ENCODE results near the gene HAUS1. TPM values are rescaled to one million over a fixed set of nuclear protein-coding genes. Genes with fewer than 3 reads are reported as not detected.

The HAUS1 gene
- polyA plus RNA-seq (2013) = 59.0 and 63.5 TPM in 2 replicates

DNA sequence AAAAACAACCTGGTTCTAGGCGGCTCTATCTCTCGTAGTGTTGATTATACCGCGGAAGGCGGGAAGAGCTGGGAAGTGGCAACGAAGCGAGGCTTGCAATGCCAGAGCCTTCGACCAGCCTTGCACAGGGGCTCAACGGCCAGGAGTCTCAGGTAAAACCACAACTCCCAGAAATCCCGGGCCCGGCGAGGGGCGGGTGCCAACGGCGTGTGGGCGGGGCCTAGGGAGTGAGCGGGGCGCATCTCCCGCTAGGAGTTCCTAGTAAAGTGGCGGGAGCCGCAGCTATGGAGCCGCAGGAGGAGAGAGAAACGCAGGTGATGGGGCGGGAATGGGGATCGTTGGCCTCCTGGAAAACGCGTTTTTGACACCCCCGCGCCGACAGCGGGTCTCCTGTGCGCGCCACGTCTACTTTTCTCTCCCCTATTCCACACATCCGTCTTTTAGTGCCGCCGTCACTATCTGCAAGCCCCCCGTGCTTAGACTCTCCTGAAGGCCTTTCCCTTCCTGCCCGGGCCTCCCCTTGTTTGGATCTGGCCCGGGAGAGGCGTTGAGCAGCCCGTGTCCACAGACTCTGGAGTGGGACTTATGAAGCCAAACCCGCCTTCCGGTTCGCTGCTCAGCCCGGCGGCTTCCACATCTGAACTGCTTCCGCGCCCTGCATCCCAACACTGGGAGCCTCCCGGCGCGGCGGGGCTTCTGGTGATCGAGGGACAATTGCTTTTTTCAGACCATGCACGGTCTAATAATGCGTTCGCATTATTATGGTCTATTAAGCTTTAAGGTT is at the start of gene HAUS1:
TSS of gene HAUS1 (plus strand) at position 258 of the 784 bp plus-strand sequence. CDS start at position 285, 27 bp downstream.
- peak within 1 kb of the TSS; percentile 70 for H4K91ac ChIP-seq (ENCODE audit: low read depth, low read length)

GRCh38 chr18:46054956-46055837 is 49.0 kb upstream of the HAUS1 start:
- WGBS (ENCODE audit: extremely low coverage, insufficient coverage, insufficient read length) = no CpG with 5 or more reads among the region's 6 CpGs

More for the DNA sequence above, at the start of gene HAUS1:
- Histone ChIP-seq H2BK120ac (ENCODE audit: insufficient read depth, low read length, poor library complexity) (peak within 1 kb of the TSS; percentile 64), H3K18ac (ENCODE audit: low read length) (peak within 1 kb of the TSS; percentile 72), H3K27ac (ENCODE audit: low read depth, low read length) (peak within 1 kb of the TSS; percentile 66), H3K79me1 (ENCODE audit: low read length) (peaks cover 3% of the 10 kb centered on the region), H3K9ac (ENCODE audit: low read length) (peak within 1 kb of the TSS; percentile 86), H3K9me3 (ENCODE audit: insufficient read depth, low read depth, low read length) (no peaks in the 10 kb centered on the region), H3K79me2 (ENCODE audit: control insufficient read depth, insufficient read depth, low read length, poor library complexity) (peaks cover 3% of the 10 kb centered on the region), H3K23ac (ENCODE audit: low read length) (no peak within 1 kb of the TSS), H3K14ac (ENCODE audit: low read length) (peak within 1 kb of the TSS; percentile 85), H4K12ac (ENCODE audit: low read depth, low read length) (peak within 1 kb of the TSS; percentile 96), H4K8ac (ENCODE audit: low read depth, low read length) (peak within 1 kb of the TSS; percentile 87), H2BK12ac (ENCODE audit: low read length) (no peak within 1 kb of the TSS), H3K4me1 (ENCODE audit: control insufficient read depth in 1 of 2, insufficient read depth in 2 of 2, low read length in 2 of 2) (no peaks in the 10 kb centered on the region), H2AK5ac (ENCODE audit: low read length) (no peak within 1 kb of the TSS), H3K4me3 (ENCODE audit: low read depth, low read length) (peak within 1 kb of the TSS; percentile 95), H3K4me2 (ENCODE audit: low read length) (peak within 1 kb of the TSS; percentile 67), H2BK5ac (ENCODE audit: low read depth, low read length, poor library complexity) (peak within 1 kb of the TSS; percentile 57), H3K36me3 (ENCODE audit: control insufficient read depth in 1 of 2, insufficient read depth in 2 of 2, low read length in 2 of 2) (peaks cover 3 to 7% of the 10 kb centered on the region in 2 experiments), H3K4ac (ENCODE audit: low read depth, low read length) (peak within 1 kb of the TSS; percentile 33), H3K27me3 (ENCODE audit: insufficient read depth, low read length) (no peaks in the 10 kb centered on the region), H2AFZ (ENCODE audit: insufficient read depth, low read length, poor library complexity) (peak within 1 kb of the TSS; percentile 97)
- peak; percentile 86 to 95 for DNase-seq
- no CpG with 5 or more reads among the region's 57 CpGs for WGBS (ENCODE audit: extremely low coverage, insufficient coverage, insufficient read length)

DNA sequence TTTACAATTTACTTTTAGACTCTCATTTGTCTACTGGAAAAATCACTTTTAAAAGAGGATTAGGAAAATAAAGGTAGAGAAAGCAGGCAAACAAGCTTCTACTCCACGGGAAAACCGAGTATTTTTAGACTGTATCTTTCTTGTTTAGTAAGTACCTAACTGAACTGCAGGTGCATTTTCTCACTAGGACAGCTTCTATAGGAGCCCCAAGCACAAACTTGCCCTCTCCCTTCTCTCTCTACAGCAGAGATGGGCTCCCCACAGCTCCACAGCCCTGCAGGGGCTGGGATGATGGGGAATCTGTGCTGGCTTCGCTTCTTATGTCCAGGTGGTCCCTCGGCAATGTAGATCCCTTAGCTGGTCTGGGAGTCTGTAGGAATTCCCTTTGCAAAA is 48.4 kb upstream of the HAUS1 start:
- Histone ChIP-seq H3K4me2 (ENCODE audit: low read length) (no peak overlapping the region), H3K79me2 (ENCODE audit: control insufficient read depth, insufficient read depth, low read length, poor library complexity) (peaks cover 2% of the 10 kb centered on the region), H3K79me1 (ENCODE audit: low read length) (no peaks in the 10 kb centered on the region), H2AK5ac (ENCODE audit: low read length) (no peak overlapping the region), H3K14ac (ENCODE audit: low read length) (no peak overlapping the region), H3K9me3 (ENCODE audit: insufficient read depth, low read depth, low read length) (no peaks in the 10 kb centered on the region), H2BK120ac (ENCODE audit: insufficient read depth, low read length, poor library complexity) (no peak overlapping the region), H2AFZ (ENCODE audit: insufficient read depth, low read length, poor library complexity) (no peak overlapping the region), H4K91ac (ENCODE audit: low read depth, low read length) (no peak overlapping the region), H2BK5ac (ENCODE audit: low read depth, low read length, poor library complexity) (no peak overlapping the region), H3K23ac (ENCODE audit: low read length) (no peak overlapping the region), H4K8ac (ENCODE audit: low read depth, low read length) (no peak overlapping the region), H3K27ac (ENCODE audit: low read depth, low read length) (no peak overlapping the region), H3K4me3 (ENCODE audit: low read depth, low read length) (no peak overlapping the region), H3K27me3 (ENCODE audit: insufficient read depth, low read length) (no peaks in the 10 kb centered on the region), H3K4ac (ENCODE audit: low read depth, low read length) (no peak overlapping the region), H3K36me3 (ENCODE audit: control insufficient read depth in 1 of 2, insufficient read depth in 2 of 2, low read length in 2 of 2) (peaks cover 0 to 3% of the 10 kb centered on the region in 2 experiments), H3K9ac (ENCODE audit: low read length) (no peak overlapping the region), H3K18ac (ENCODE audit: low read length) (no peak overlapping the region), H3K4me1 (ENCODE audit: control insufficient read depth in 1 of 2, insufficient read depth in 2 of 2, low read length in 2 of 2) (peaks cover 3 to 11% of the 10 kb centered on the region in 2 experiments), H2BK12ac (ENCODE audit: low read length) (no peak overlapping the region), H4K12ac (ENCODE audit: low read depth, low read length) (no peak overlapping the region)
- no CpG with 5 or more reads among the region's 4 CpGs for WGBS (ENCODE audit: extremely low coverage, insufficient coverage, insufficient read length)
- DNase-seq = no peak

More at GRCh38 chr18:46054956-46055837, 49.0 kb upstream of the HAUS1 start:
- no peak for DNase-seq
- no peak overlapping the region for H3K18ac ChIP-seq (ENCODE audit: low read length)
- H3K27ac ChIP-seq (ENCODE audit: low read depth, low read length) = no peak overlapping the region
- H2AK5ac ChIP-seq (ENCODE audit: low read length) = no peak overlapping the region
- no peak overlapping the region for H3K14ac ChIP-seq (ENCODE audit: low read length)
- no peak overlapping the region for H3K4me3 ChIP-seq (ENCODE audit: low read depth, low read length)
- no peak overlapping the region for H4K8ac ChIP-seq (ENCODE audit: low read depth, low read length)
- no peak overlapping the region for H2BK120ac ChIP-seq (ENCODE audit: insufficient read depth, low read length, poor library complexity)
- no peak overlapping the region for H4K12ac ChIP-seq (ENCODE audit: low read depth, low read length)
- H3K9me3 ChIP-seq (ENCODE audit: insufficient read depth, low read depth, low read length) = no peaks in the 10 kb centered on the region
- no peak overlapping the region for H3K9ac ChIP-seq (ENCODE audit: low read length)
- no peaks in the 10 kb centered on the region for H3K27me3 ChIP-seq (ENCODE audit: insufficient read depth, low read length)
- no peak overlapping the region for H3K23ac ChIP-seq (ENCODE audit: low read length)
- no peaks in the 10 kb centered on the region for H3K79me1 ChIP-seq (ENCODE audit: low read length)
- H3K79me2 ChIP-seq (ENCODE audit: control insufficient read depth, insufficient read depth, low read length, poor library complexity) = no peaks in the 10 kb centered on the region
- H2BK5ac ChIP-seq (ENCODE audit: low read depth, low read length, poor library complexity) = no peak overlapping the region
- H4K91ac ChIP-seq (ENCODE audit: low read depth, low read length) = no peak overlapping the region
- no peak overlapping the region for H3K4ac ChIP-seq (ENCODE audit: low read depth, low read length)
- H3K36me3 ChIP-seq (ENCODE audit: control insufficient read depth in 1 of 2, insufficient read depth in 2 of 2, low read length in 2 of 2) = peaks cover 0 to 3% of the 10 kb centered on the region in 2 experiments
- no peak overlapping the region for H3K4me2 ChIP-seq (ENCODE audit: low read length)
- H2AFZ ChIP-seq (ENCODE audit: insufficient read depth, low read length, poor library complexity) = no peak overlapping the region
- no peak overlapping the region for H2BK12ac ChIP-seq (ENCODE audit: low read length)
- peaks cover 3 to 5% of the 10 kb centered on the region in 2 experiments for H3K4me1 ChIP-seq (ENCODE audit: control insufficient read depth in 1 of 2, insufficient read depth in 2 of 2, low read length in 2 of 2)

DNA sequence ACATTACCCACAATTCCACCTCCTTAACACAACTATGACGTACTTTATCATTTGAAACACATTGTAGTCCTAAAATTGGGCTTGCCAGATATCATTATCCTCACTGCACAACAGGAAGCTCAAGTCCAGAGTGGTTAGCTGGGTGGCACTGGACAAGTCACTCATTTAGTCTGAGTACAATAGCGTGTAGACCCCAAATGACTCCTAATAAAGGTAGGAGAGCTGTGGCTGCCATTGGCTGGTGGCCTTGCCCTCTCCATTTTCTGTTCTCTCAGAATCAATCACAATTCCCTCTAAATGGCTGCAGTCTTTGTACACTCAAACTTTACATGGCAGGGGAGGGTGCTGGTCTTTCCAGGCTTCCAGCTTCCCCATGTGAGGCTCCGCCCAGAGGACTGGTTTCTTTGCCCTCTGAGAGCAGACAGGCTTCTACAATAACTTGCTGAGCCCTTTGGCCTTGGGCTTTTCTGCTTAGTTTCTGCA is 43.8 kb upstream of the HAUS1 start:
- H2AFZ ChIP-seq (ENCODE audit: insufficient read depth, low read length, poor library complexity) = no peak overlapping the region
- H3K36me3 ChIP-seq (ENCODE audit: control insufficient read depth in 1 of 2, insufficient read depth in 2 of 2, low read length in 2 of 2) = peaks cover 0 to 3% of the 10 kb centered on the region in 2 experiments
- no peak overlapping the region for H3K23ac ChIP-seq (ENCODE audit: low read length)
- H3K79me2 ChIP-seq (ENCODE audit: control insufficient read depth, insufficient read depth, low read length, poor library complexity) = peaks cover 4% of the 10 kb centered on the region
- H3K4me2 ChIP-seq (ENCODE audit: low read length) = no peak overlapping the region
- peak overlapping the region; percentile 43 for H4K91ac ChIP-seq (ENCODE audit: low read depth, low read length)
- H3K9me3 ChIP-seq (ENCODE audit: insufficient read depth, low read depth, low read length) = no peaks in the 10 kb centered on the region
- H3K9ac ChIP-seq (ENCODE audit: low read length) = no peak overlapping the region
- no peak overlapping the region for H4K8ac ChIP-seq (ENCODE audit: low read depth, low read length)
- H3K4me3 ChIP-seq (ENCODE audit: low read depth, low read length) = no peak overlapping the region
- H2AK5ac ChIP-seq (ENCODE audit: low read length) = no peak overlapping the region
- no peak overlapping the region for H3K27ac ChIP-seq (ENCODE audit: low read depth, low read length)
- H3K18ac ChIP-seq (ENCODE audit: low read length) = no peak overlapping the region
- H3K79me1 ChIP-seq (ENCODE audit: low read length) = peaks cover 7% of the 10 kb centered on the region
- no peak overlapping the region for H2BK5ac ChIP-seq (ENCODE audit: low read depth, low read length, poor library complexity)
- DNase-seq = no peak
- H2BK12ac ChIP-seq (ENCODE audit: low read length) = no peak overlapping the region
- WGBS (ENCODE audit: extremely low coverage, insufficient coverage, insufficient read length) = no CpG with 5 or more reads among the region's 3 CpGs
- H2BK120ac ChIP-seq (ENCODE audit: insufficient read depth, low read length, poor library complexity) = no peak overlapping the region
- H3K4ac ChIP-seq (ENCODE audit: low read depth, low read length) = no peak overlapping the region
- no peak overlapping the region for H3K14ac ChIP-seq (ENCODE audit: low read length)
- H3K4me1 ChIP-seq (ENCODE audit: control insufficient read depth in 1 of 2, insufficient read depth in 2 of 2, low read length in 2 of 2) = peaks cover 6 to 19% of the 10 kb centered on the region in 2 experiments
- H3K27me3 ChIP-seq (ENCODE audit: insufficient read depth, low read length) = no peaks in the 10 kb centered on the region
- no peak overlapping the region for H4K12ac ChIP-seq (ENCODE audit: low read depth, low read length)
